Colonic mucosa (tissue), 4 donors: ENCODE results near the gene LRRC18. TPM values are rescaled to one million over a fixed set of nuclear protein-coding genes. Genes with fewer than 3 reads are reported as not detected.

ENCODE experiments used
- DNase-seq: peaks from one replicate; pipeline ENCODE4 v3.0.0-alpha.2; 2020
- H3K27ac ChIP-seq: fragments of 200-600 bp; one replicate; pipeline ENCODE4 v1.8.0; 2021
- H3K27me3 ChIP-seq: fragments of 200-600 bp; one replicate; pipeline ENCODE4 v1.8.0; 2021
- H3K36me3 ChIP-seq: fragments of 200-600 bp; one replicate; pipeline ENCODE4 v1.8.0; 2021
- H3K4me1 ChIP-seq: fragments of 200-600 bp; one replicate; pipeline ENCODE4 v1.8.0; 2021; ENCODE audit warnings: mild to moderate bottlenecking
- H3K4me3 ChIP-seq: fragments of 200-600 bp; one replicate; pipeline ENCODE4 v1.8.0; 2021
- H3K9ac ChIP-seq, 2 donors: one replicate each; pipeline ENCODE4 v1.7.0; 2013; ENCODE audit warnings: control low read depth in 2 of 2, low read depth in 2 of 2, low read length in 2 of 2
- H3K9me3 ChIP-seq: fragments of 200-600 bp; one replicate; pipeline ENCODE4 v1.8.0; 2021
- intact Hi-C: fragments of 100-400 bp; cut with DNase I; formaldehyde crosslinking; loops from one replicate; pipeline ENCODE4 v1.14.1; 2022
- total RNA-seq, 2 donors: library from RNA; stranded (reverse); fragmentation: NEBNext Ultra II Directional in 1 of 2; extraction: Animal tissue kit (Norgen Biotek cat#: 25700) in 1 of 2; gene quantifications; one replicate each; pipeline ENCODE4 v1.2.1, GENCODE V29; 2021
- TF ChIP-seq, protein P1 (sequence below): fragments of 200-600 bp; IDR thresholded peaks from one replicate; pipeline ENCODE4 v1.8.0; 2022; ENCODE audit warnings: antibody characterized with exemption, mild to moderate bottlenecking
- donor health status: healthy.
- donor health status: DM: no; HTN: no; CAD: no.
- donor health status: DM: no; HTN: no; CAD: no.

LRRC18 gene
- total RNA-seq, 2 donors from 2014 or later, result not detected

DNA sequence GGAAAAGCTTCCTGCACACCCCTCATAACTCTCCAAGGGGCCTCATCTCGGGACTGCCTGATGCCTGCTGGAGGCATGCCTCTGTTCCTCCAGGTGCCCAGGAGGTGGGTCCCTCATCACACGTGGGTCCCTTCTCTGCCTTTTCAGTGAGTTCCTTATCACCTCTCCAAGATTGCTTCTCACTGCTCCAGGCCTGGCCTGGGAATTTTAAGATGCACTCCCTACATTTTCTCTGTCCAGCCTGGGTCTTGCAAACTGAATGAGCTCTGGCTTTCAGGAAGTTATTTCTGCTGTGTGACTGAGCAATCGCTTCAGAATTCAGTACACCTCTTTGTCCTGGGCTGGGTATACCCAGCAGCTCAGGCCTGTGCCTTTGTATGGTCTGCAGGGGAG, 43.8 kb downstream of the LRRC18 start:
- no peaks in the 10 kb centered on the region for H3K4me1 ChIP-seq
- no peak overlapping the region for H3K4me3 ChIP-seq
- H3K9me3 ChIP-seq, result no peaks in the 10 kb centered on the region
- no peaks in the 10 kb centered on the region for H3K36me3 ChIP-seq
- TF ChIP-seq, protein P1, sequence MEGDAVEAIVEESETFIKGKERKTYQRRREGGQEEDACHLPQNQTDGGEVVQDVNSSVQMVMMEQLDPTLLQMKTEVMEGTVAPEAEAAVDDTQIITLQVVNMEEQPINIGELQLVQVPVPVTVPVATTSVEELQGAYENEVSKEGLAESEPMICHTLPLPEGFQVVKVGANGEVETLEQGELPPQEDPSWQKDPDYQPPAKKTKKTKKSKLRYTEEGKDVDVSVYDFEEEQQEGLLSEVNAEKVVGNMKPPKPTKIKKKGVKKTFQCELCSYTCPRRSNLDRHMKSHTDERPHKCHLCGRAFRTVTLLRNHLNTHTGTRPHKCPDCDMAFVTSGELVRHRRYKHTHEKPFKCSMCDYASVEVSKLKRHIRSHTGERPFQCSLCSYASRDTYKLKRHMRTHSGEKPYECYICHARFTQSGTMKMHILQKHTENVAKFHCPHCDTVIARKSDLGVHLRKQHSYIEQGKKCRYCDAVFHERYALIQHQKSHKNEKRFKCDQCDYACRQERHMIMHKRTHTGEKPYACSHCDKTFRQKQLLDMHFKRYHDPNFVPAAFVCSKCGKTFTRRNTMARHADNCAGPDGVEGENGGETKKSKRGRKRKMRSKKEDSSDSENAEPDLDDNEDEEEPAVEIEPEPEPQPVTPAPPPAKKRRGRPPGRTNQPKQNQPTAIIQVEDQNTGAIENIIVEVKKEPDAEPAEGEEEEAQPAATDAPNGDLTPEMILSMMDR, result no peak
- intact Hi-C loops, result no loop called here
- DNase-seq, result no peak
- H3K9ac ChIP-seq, result no peak overlapping the region
- H3K27me3 ChIP-seq, result no peaks in the 10 kb centered on the region
- H3K27ac ChIP-seq, result no peak overlapping the region

DNA sequence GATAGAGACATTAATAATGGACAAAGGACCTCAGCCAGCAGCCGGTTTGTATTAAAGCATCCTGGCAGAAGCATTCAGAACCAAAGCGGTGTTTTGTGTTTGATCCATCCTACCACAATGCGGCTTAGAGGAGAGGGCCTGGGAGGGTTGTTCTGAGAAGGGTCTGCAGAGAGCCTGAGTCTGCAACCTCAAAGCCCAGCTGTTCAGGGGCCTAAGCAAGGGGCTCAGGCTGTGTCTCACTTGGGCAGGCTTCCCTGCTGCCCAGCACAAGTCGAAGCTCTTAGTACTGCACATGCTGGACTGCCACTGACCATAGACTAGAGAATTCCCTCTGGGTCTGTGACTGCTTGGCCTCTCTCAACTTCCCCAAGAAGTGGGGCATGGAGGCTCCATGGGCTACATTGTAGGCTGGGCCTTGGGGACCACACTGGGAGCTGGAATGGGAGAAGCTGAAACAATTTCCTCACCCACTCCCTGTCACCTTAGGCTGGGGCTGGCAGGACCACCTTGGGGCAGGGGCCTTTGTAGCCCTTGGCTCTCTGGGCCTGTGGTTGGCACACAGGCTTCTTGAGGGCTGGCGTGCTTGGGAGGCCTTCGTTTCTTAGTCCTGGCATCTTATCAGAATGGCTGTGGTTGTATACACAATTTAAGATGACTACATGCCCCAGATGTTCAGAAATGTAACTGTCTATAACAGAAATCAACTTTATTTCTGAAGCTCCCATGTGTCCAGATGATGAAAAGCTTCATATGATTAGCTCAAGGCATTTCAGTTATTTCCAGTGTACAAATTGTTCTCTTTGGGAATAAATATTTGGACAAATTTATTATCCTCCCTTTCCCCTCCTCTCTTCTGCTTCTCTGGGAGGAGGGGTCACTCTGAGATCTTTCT, 44.5 kb downstream of the LRRC18 start:
- intact Hi-C loops, result no loop called here
- no peak for DNase-seq

DNA sequence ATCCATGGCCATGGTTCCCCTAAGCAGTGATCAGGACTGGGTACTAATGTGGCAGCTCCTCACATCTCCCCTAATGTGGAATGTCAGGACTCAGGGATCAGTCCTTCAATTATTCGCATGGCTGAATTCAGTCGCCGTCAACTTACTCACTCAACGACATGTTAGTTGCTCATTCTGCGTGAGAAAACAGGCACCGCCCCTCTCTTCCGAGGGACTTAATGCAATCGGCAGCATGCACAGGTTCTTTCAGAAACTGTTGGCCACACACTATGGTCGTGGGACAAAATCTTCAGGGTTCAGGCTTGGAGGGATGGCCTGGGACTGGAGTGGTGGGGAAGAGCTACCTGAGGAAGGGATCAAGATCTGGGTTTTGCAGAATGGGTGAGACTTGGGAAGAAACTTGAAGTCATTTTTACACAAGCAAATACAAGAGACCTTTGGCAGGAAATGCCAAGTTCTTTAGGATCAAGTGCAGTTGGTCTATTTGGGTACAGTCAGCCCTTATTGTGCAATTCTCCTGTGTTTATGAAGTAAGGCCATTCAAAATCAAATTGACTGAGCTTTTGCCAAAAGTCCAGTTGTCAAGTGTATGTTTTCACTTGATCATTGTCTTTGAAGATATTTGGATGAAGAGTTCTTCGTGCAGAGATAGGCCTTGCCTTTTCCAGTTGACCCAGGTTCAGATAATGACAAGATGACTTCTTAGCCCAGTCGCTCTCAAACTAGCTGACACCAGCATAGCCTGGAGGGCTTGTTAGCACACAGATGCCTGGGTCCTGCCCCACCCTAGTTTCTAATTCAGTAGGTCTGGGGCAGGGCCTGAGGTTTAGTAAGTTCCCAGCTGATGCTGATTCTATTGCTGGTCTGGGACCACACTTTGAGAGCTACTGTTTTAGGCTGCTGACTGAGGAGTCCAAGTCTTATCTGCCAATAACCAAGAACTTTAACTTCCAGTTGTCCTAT, 48.5 kb downstream of the LRRC18 start:
- no peaks in the 10 kb centered on the region for H3K27me3 ChIP-seq
- intact Hi-C loops, result no loop called here
- no peaks in the 10 kb centered on the region for H3K9me3 ChIP-seq
- no peak overlapping the region for H3K4me3 ChIP-seq
- H3K4me1 ChIP-seq, result no peaks in the 10 kb centered on the region
- H3K9ac ChIP-seq, result no peak overlapping the region
- H3K36me3 ChIP-seq, result no peaks in the 10 kb centered on the region
- TF ChIP-seq, protein P1, result no peak
- no peak for DNase-seq
- no peak overlapping the region for H3K27ac ChIP-seq

More for the DNA sequence above, 44.5 kb downstream of the LRRC18 start:
- H3K27ac ChIP-seq, result no peak overlapping the region
- TF ChIP-seq, protein P1, result no peak
- H3K4me1 ChIP-seq, result no peaks in the 10 kb centered on the region
- H3K9ac ChIP-seq, result no peak overlapping the region
- no peak overlapping the region for H3K4me3 ChIP-seq
- H3K9me3 ChIP-seq, result no peaks in the 10 kb centered on the region
- no peaks in the 10 kb centered on the region for H3K36me3 ChIP-seq
- no peaks in the 10 kb centered on the region for H3K27me3 ChIP-seq

DNA sequence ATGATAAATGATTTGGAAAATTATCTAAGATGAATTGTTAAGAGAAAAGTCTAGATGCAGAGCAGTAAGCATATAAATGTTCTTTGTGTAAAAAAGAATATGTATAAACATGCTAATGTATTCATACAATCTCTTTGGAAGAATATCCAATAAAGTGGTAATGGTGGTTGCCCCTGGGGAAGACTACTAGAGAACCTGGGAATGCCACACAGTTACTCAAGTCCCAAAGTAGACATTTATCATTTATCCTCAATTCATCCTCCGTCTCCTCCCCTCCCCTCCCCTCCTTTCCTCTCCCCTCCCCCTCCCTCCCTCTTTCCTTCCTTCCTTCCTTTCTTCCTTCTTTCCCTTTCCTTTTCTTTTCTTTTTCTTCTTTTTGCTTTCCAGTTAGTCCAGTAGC, 51.7 kb downstream of the LRRC18 start:
- no peaks in the 10 kb centered on the region for H3K4me1 ChIP-seq
- TF ChIP-seq, protein P1, result no peak
- no peak overlapping the region for H3K27ac ChIP-seq
- no peaks in the 10 kb centered on the region for H3K9me3 ChIP-seq
- no peaks in the 10 kb centered on the region for H3K27me3 ChIP-seq
- no peaks in the 10 kb centered on the region for H3K36me3 ChIP-seq
- intact Hi-C loops, result loop anchor here (5.0 to 10.0 kb wide), 2 partner anchors 274 to 627 kb away; no protein-coding TSS in a partner anchor
- no peak overlapping the region for H3K9ac ChIP-seq
- H3K4me3 ChIP-seq, result no peak overlapping the region
- no peak for DNase-seq

DNA sequence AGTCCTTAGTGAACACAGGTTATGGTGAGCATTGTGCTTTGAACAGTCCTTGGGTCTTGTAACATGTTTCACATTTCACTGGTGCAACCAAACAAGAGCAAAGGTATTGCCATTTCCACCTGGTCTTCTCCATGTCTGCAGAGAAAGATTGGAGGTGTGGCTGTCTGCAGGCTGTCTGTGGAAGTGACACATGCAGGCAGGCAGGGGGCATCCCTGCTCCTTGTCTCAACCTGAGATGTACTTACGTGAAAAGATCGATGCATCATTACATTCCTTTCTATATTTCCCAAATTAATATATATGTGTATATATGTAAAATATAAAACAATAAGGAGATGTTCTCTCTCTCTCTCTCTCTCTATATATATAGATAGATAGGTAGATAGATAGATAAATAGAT, 54.3 kb downstream of the LRRC18 start:
- no peak overlapping the region for H3K9ac ChIP-seq
- no peak overlapping the region for H3K27ac ChIP-seq
- intact Hi-C loops, result loop anchor here (5.0 to 10.0 kb wide), 2 partner anchors 277 to 629 kb away; no protein-coding TSS in a partner anchor
- H3K9me3 ChIP-seq, result no peaks in the 10 kb centered on the region
- H3K4me3 ChIP-seq, result no peak overlapping the region
- TF ChIP-seq, protein P1, result peak; percentile 25
- no peaks in the 10 kb centered on the region for H3K27me3 ChIP-seq
- DNase-seq, result no peak
- H3K36me3 ChIP-seq, result no peaks in the 10 kb centered on the region
- H3K4me1 ChIP-seq, result no peaks in the 10 kb centered on the region
